Measurements from ENCODE around the gene DIP2C.
"Not testable (repeated sequence)": the region's sequence is repeated elsewhere in the genome, so short reads cannot be mapped to it uniquely, and the experiment has no call there.

DIP2C gene

DNA sequence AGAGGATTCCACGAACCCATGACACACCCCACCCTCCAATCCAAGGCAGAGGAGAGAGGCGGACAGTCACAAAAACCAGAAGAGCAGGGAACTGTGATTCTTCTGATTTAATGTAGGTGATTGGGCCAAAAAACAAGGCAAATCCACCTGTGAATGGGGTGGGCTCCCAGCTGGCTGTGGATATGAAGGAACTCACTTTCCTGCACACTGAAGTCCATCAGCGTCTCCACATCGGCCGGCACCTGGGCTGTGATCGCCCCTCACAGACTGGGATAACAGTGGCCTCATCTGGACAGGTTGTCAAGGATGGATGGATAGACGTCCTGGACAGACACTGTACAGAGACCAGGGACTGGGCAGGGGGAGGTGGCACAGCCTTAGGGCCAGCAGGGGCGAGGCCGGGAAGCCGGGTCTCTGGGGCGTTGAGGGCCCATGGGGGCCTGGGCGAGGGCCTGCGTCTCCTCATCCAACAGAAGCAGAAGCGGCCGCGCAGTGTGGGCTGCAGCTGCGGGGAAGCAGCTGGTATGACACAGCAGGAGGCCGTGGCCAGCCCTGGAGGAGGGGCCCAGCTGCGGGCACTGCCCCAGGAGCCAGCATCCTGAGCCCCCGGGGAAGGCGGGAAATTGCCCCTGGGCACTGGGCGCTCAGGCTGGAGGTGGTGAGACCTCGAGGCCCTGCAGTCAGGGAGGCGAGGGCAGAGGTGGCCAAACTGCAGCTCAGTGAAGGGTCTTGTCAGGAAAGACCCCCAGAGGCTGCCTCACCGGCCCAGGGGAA lies 54.2 kb downstream of the DIP2C start:
- Histone ChIP-seq H2AK5ac (ENCODE audit: low read length) (no peak overlapping the region), H2BK120ac (ENCODE audit: low read depth, low read length) (no peak overlapping the region), H3K27me3 (ENCODE audit: insufficient read depth, low read length, poor library complexity) (no peaks in the 10 kb centered on the region), H3K79me1 (ENCODE audit: low read length) (peaks cover 7% of the 10 kb centered on the region), H3K18ac (ENCODE audit: low read length) (no peak overlapping the region), H3K4me2 (ENCODE audit: low read length) (no peak overlapping the region), H3K4me1 (ENCODE audit: control insufficient read depth, low read depth, low read length) (no peaks in the 10 kb centered on the region), H3K23ac (ENCODE audit: low read length) (peak overlapping the region; percentile 24), H3K4me3 (ENCODE audit: low read length) (no peak overlapping the region), H3K4ac (ENCODE audit: low read depth, low read length) (no peak overlapping the region), H3K56ac (ENCODE audit: low read length) (no peak overlapping the region), H3K27ac (ENCODE audit: low read depth, low read length) (no peak overlapping the region), H4K8ac (ENCODE audit: low read depth, low read length) (no peak overlapping the region), H4K5ac (ENCODE audit: low read length) (no peak overlapping the region), H2BK5ac (ENCODE audit: low read length) (no peak overlapping the region), H3K9ac (ENCODE audit: low read length) (no peak overlapping the region), H3K36me3 (ENCODE audit: control insufficient read depth, insufficient read depth, low read length) (no peaks in the 10 kb centered on the region), H3K79me2 (ENCODE audit: control insufficient read depth, insufficient read depth, low read length) (no peaks in the 10 kb centered on the region), H2BK15ac (replicated peaks; ENCODE audit: low read depth) (no peak overlapping the region)
- DNase-seq: no peak
- WGBS (ENCODE audit: extremely low coverage, insufficient coverage, low lambda C conversion rate): no CpG with 5 or more reads among the region's 25 CpGs

DNA sequence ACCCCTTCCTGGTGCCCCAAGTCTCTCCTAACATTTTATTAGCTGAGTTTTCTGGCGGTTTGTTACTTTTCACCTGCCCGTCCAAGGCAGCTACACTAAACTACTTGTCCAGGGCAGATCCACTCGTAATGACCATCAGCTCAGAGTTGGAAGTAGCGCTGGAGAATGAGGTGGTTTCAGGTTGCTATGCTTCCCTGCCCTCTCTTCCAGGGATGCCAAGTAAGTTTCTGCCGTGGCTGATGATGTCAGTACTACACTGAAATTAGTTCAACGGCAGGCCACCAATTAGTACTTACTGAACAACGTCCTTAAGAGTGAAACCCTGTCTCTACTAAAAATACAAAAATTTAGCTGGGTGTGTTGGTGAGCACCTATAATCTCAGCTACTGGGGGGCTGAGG lies 55.2 kb downstream of the DIP2C start:
- no CpG with 5 or more reads among the region's 7 CpGs for WGBS (ENCODE audit: extremely low coverage, insufficient coverage, low lambda C conversion rate)
- H2BK15ac ChIP-seq (replicated peaks; ENCODE audit: low read depth): no peak overlapping the region

DNA sequence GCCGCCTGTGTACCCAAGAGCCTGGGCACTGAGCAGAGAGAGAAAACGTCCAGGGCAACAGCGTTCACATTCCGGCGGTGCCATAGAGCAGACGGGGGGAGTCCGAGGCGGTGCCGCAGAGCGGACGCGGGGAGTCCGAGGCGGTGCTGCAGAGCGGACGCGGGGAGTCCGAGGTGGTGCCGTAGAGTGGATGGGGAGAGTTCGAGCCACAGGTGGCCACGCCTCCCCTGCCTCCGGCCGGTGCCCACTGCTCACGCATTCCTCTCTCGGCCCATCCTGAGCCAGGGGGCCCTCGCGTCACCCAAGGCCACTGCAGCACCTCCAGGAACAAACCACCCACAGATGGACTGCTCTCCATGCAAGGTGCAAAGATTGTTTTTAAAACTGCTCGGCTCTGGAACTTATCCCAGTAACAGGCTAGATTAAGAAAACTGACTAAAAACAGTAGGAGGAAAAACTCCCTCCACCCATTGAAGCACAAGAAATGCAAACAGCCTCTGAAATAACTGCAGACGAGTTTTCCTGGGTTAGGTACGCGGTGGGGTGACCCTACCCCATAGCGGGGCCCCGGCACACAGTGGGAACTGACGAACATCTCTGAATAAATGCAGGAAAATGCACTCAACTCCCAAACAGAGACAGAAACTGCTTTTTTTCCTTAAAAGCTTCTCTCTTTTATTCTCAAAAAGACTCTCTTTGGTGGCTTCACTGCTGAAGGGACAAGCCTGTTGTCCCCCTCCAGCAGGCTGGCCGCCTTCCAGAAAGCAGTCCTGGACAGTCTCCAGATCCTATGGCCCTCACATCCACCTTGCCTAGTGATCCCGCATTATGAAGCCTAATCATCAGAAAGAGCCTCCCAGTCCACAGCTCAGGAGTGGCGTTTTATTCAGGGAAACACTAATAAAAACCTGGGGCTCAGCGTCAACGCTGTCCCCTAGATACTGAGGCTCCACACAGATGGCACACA lies 55.9 kb downstream of the DIP2C start:
- H3K79me1 ChIP-seq (ENCODE audit: low read length): peaks cover 7% of the 10 kb centered on the region
- no peaks in the 10 kb centered on the region for H3K79me2 ChIP-seq (ENCODE audit: control insufficient read depth, insufficient read depth, low read length)
- DNase-seq: no peak
- H3K4me1 ChIP-seq (ENCODE audit: control insufficient read depth, low read depth, low read length): no peaks in the 10 kb centered on the region
- H4K8ac ChIP-seq (ENCODE audit: low read depth, low read length): no peak overlapping the region
- no CpG with 5 or more reads among the region's 39 CpGs for WGBS (ENCODE audit: extremely low coverage, insufficient coverage, low lambda C conversion rate)
- H2AK5ac ChIP-seq (ENCODE audit: low read length): no peak overlapping the region
- H3K27me3 ChIP-seq (ENCODE audit: insufficient read depth, low read length, poor library complexity): no peaks in the 10 kb centered on the region
- no peaks in the 10 kb centered on the region for H3K36me3 ChIP-seq (ENCODE audit: control insufficient read depth, insufficient read depth, low read length)
- H3K18ac ChIP-seq (ENCODE audit: low read length): no peak overlapping the region
- no peak overlapping the region for H2BK5ac ChIP-seq (ENCODE audit: low read length)
- H3K4ac ChIP-seq (ENCODE audit: low read depth, low read length): no peak overlapping the region
- no peak overlapping the region for H2BK120ac ChIP-seq (ENCODE audit: low read depth, low read length)
- no peak overlapping the region for H3K23ac ChIP-seq (ENCODE audit: low read length)
- no peak overlapping the region for H3K9ac ChIP-seq (ENCODE audit: low read length)
- H3K27ac ChIP-seq (ENCODE audit: low read depth, low read length): no peak overlapping the region
- no peak overlapping the region for H3K4me2 ChIP-seq (ENCODE audit: low read length)
- H4K5ac ChIP-seq (ENCODE audit: low read length): no peak overlapping the region
- H3K56ac ChIP-seq (ENCODE audit: low read length): no peak overlapping the region
- H2BK15ac ChIP-seq (replicated peaks; ENCODE audit: low read depth): no peak overlapping the region
- no peak overlapping the region for H3K4me3 ChIP-seq (ENCODE audit: low read length)

More for the DNA sequence above, 55.2 kb downstream of the DIP2C start:
- Histone ChIP-seq H3K36me3 (ENCODE audit: control insufficient read depth, insufficient read depth, low read length) (no peaks in the 10 kb centered on the region), H4K8ac (ENCODE audit: low read depth, low read length) (no peak overlapping the region), H3K79me1 (ENCODE audit: low read length) (peaks cover 7% of the 10 kb centered on the region), H3K79me2 (ENCODE audit: control insufficient read depth, insufficient read depth, low read length) (no peaks in the 10 kb centered on the region), H3K4me3 (ENCODE audit: low read length) (no peak overlapping the region), H3K56ac (ENCODE audit: low read length) (no peak overlapping the region), H3K27ac (ENCODE audit: low read depth, low read length) (no peak overlapping the region), H4K5ac (ENCODE audit: low read length) (no peak overlapping the region), H3K4me2 (ENCODE audit: low read length) (no peak overlapping the region), H3K4me1 (ENCODE audit: control insufficient read depth, low read depth, low read length) (no peaks in the 10 kb centered on the region), H2BK5ac (ENCODE audit: low read length) (no peak overlapping the region), H3K4ac (ENCODE audit: low read depth, low read length) (no peak overlapping the region), H3K23ac (ENCODE audit: low read length) (no peak overlapping the region), H3K27me3 (ENCODE audit: insufficient read depth, low read length, poor library complexity) (no peaks in the 10 kb centered on the region), H2AK5ac (ENCODE audit: low read length) (no peak overlapping the region), H2BK120ac (ENCODE audit: low read depth, low read length) (no peak overlapping the region), H3K18ac (ENCODE audit: low read length) (no peak overlapping the region), H3K9ac (ENCODE audit: low read length) (no peak overlapping the region)
- DNase-seq: no peak

DNA sequence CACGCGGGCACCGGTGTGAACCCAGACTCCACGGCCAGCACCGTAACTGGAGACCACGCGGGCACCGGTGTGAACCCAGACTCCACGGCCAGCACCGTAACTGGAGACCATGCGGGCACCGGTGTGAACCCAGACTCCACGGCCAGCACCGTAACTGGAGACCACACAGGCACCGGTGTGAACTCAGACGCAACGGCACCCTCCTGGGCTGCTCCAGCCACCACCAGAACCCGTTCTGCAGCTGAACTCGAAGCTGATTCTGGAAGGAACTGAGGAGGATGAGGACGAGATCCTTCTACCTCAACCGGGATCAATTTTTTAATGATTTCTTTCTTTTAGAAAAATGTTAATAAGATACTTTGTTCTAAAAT lies 56.7 kb downstream of the DIP2C start:
- H4K5ac ChIP-seq (ENCODE audit: low read length); H3K4me3 ChIP-seq (ENCODE audit: low read length); H3K36me3 ChIP-seq (ENCODE audit: control insufficient read depth, insufficient read depth, low read length): not testable (repeated sequence)

DNA sequence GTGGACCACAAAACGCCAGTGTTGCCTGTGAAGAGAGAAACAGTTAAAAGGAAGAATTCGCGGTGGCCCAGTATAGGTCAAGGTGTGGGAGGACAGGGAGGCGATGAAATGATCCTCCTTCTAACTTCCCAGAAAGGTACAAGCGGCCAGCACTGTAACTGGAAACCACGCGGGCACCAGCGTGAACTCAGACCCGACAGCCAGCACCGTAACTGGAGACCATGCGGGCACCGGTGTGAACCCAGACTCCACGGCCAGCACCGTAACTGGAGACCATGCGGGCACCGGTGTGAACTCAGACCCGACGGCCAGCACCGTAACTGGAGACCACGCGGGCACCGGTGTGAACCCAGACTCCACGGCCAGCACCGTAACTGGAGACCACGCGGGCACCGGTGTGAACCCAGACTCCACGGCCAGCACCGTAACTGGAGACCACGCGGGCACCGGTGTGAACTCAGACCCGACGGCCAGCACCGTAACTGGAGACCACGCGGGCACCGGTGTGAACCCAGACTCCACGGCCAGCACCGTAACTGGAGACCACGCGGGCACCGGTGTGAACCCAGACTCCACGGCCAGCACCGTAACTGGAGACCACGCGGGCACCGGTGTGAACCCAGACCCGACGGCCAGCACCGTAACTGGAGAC lies 57.2 kb downstream of the DIP2C start:
- H2BK120ac ChIP-seq (ENCODE audit: low read depth, low read length); H3K4me2 ChIP-seq (ENCODE audit: low read length); H2BK5ac ChIP-seq (ENCODE audit: low read length); DNase-seq; H3K23ac ChIP-seq (ENCODE audit: low read length); H2AK5ac ChIP-seq (ENCODE audit: low read length); H4K5ac ChIP-seq (ENCODE audit: low read length); H3K18ac ChIP-seq (ENCODE audit: low read length); H2BK15ac ChIP-seq (replicated peaks; ENCODE audit: low read depth); H3K9ac ChIP-seq (ENCODE audit: low read length); H3K79me1 ChIP-seq (ENCODE audit: low read length); H3K36me3 ChIP-seq (ENCODE audit: control insufficient read depth, insufficient read depth, low read length); H3K4ac ChIP-seq (ENCODE audit: low read depth, low read length); H3K79me2 ChIP-seq (ENCODE audit: control insufficient read depth, insufficient read depth, low read length); H3K4me3 ChIP-seq (ENCODE audit: low read length); H3K27me3 ChIP-seq (ENCODE audit: insufficient read depth, low read length, poor library complexity); H3K27ac ChIP-seq (ENCODE audit: low read depth, low read length); H3K56ac ChIP-seq (ENCODE audit: low read length); H3K4me1 ChIP-seq (ENCODE audit: control insufficient read depth, low read depth, low read length); H4K8ac ChIP-seq (ENCODE audit: low read depth, low read length): not testable (repeated sequence)
- WGBS (ENCODE audit: extremely low coverage, insufficient coverage, low lambda C conversion rate): no CpG with 5 or more reads among the region's 51 CpGs

More for the DNA sequence above, 56.7 kb downstream of the DIP2C start:
- WGBS (ENCODE audit: extremely low coverage, insufficient coverage, low lambda C conversion rate): no CpG with 5 or more reads among the region's 21 CpGs
- not testable (repeated sequence) for H2AK5ac ChIP-seq (ENCODE audit: low read length); H3K4me2 ChIP-seq (ENCODE audit: low read length); H3K27ac ChIP-seq (ENCODE audit: low read depth, low read length); H3K4me1 ChIP-seq (ENCODE audit: control insufficient read depth, low read depth, low read length); H3K4ac ChIP-seq (ENCODE audit: low read depth, low read length); H3K79me2 ChIP-seq (ENCODE audit: control insufficient read depth, insufficient read depth, low read length); H3K18ac ChIP-seq (ENCODE audit: low read length); H2BK120ac ChIP-seq (ENCODE audit: low read depth, low read length); H3K9ac ChIP-seq (ENCODE audit: low read length); H2BK5ac ChIP-seq (ENCODE audit: low read length); H4K8ac ChIP-seq (ENCODE audit: low read depth, low read length); H3K56ac ChIP-seq (ENCODE audit: low read length); DNase-seq; H3K79me1 ChIP-seq (ENCODE audit: low read length); H3K27me3 ChIP-seq (ENCODE audit: insufficient read depth, low read length, poor library complexity); H3K23ac ChIP-seq (ENCODE audit: low read length); H2BK15ac ChIP-seq (replicated peaks; ENCODE audit: low read depth)
